ENCODE data around the gene AK9. TPM values are rescaled to one million over a fixed set of nuclear protein-coding genes. Genes with fewer than 3 reads are reported as not detected.

The AK9 gene
- total and polyA plus RNA-seq, 10 of the 15 experiments (the other 5 are each of a cell fraction or from before 2014, with no cell fraction given), result 2.1 to 7.4 (median 4.2) TPM

- ChIA-PET RAD21 (ENCODE audit: unreplicated experiment) (no interaction called here), CTCF (interaction anchor here (1.1 to 1.2 kb wide), 2 partner anchors 15 to 30 kb away, joined by 3 to 5 read pairs; no protein-coding TSS in a partner anchor), SMC1A (ENCODE audit: uncharacterized antibody, unreplicated experiment) (interaction anchor here (3.6 to 9.4 kb wide), 2 partner anchors 11 to 18 kb away, joined by 14 to 148 read pairs; partner anchors contain the start of gene MICAL1), POLR2A (interaction anchor here (0.7 to 1.0 kb wide), 2 partner anchors 9 to 217 kb away, joined by 3 read pairs; no protein-coding TSS in a partner anchor)
- TF ChIP-seq SMC3 (IDR thresholded peaks at IDR 0.05; ENCODE audit: borderline replicate concordance, low read length) (no peak), ATF7 (IDR thresholded peaks at IDR 0.05; ENCODE audit: low read depth) (no peak), ZNF207 (IDR thresholded peaks at IDR 0.05; ENCODE audit: borderline replicate concordance) (no peak), YY1 (IDR thresholded peaks at IDR 0.05; ENCODE audit: low read depth, low read length) (no peak), BCLAF1 (IDR thresholded peaks at IDR 0.05) (no peak), EED (IDR thresholded peaks at IDR 0.05; ENCODE audit: low read depth) (no peak), CHD4 (IDR thresholded peaks at IDR 0.05) (no peak), BACH1 (IDR thresholded peaks at IDR 0.05; ENCODE audit: borderline replicate concordance) (no peak), MTA3 (IDR thresholded peaks at IDR 0.05; ENCODE audit: borderline replicate concordance, low read length) (no peak), CBX5 (IDR thresholded peaks at IDR 0.05; ENCODE audit: low read depth) (no peak), CEBPB (IDR thresholded peaks at IDR 0.05; ENCODE audit: borderline replicate concordance in 1 of 2, low read depth in 2 of 2, low read length in 2 of 2) (no peak), PAX8 (IDR thresholded peaks at IDR 0.05) (no peak), YBX1 (IDR thresholded peaks at IDR 0.05) (no peak)
- Histone ChIP-seq H3K4me1 (ENCODE audit: control insufficient read depth, insufficient read depth, low read length) (peaks cover 28% of the 10 kb centered on the region), H3K36me3 (ENCODE audit: control insufficient read depth in 2 of 2, insufficient read depth in 2 of 2, low read length in 1 of 2) (peaks cover 5 to 21% of the 10 kb centered on the region in 2 experiments), H3K4me3 (no peak overlapping the region), H3K79me2 (ENCODE audit: control insufficient read depth, insufficient read depth, low read length) (peaks cover 64% of the 10 kb centered on the region), H2AFZ (ENCODE audit: control insufficient read depth, low read depth, low read length) (no peak overlapping the region), H3K27me3 (replicated peaks in 1 of 2; ENCODE audit: control insufficient read depth in 2 of 2, insufficient read depth in 2 of 2, low read length in 1 of 2) (no peaks in the 10 kb centered on the region), H3K9ac (ENCODE audit: control insufficient read depth, insufficient read depth, low read length) (no peak overlapping the region), H3K4me2 (ENCODE audit: control insufficient read depth, insufficient read depth) (no peak overlapping the region), H3K9me3 (replicated peaks; ENCODE audit: control insufficient read depth, insufficient read depth, low read length) (no peaks in the 10 kb centered on the region), H4K20me1 (ENCODE audit: control insufficient read depth, insufficient read depth) (no peaks in the 10 kb centered on the region; the same call in 1 of the 2 replicates), H3K27ac (ENCODE audit: control insufficient read depth, insufficient read depth) (no peak overlapping the region)
- 48% methylated on average over 4 of the region's 4 CpGs for WGBS (ENCODE audit: insufficient coverage, insufficient replicate concordance, low lambda C conversion rate, missing lambda C conversion rate)
- no peak for DNase-seq (ENCODE audit: low read depth, low spot score)
- intact Hi-C loops (cut with micrococcal nuclease; ENCODE audit: unreplicated experiment) (loop anchor here (10.0 kb wide), 1 partner anchor 710 kb away; the partner anchor contains the start of gene CDC40), in situ Hi-C loops (cut with MboI) (no loop called here)
- no TSS peak for BruUV-seq (replicated peaks)
- no peak for FAIRE-seq
- no peak for ATAC-seq
Observed at GRCh38 chr6:109474995-109475394, 216.0 kb downstream of the AK9 start.

Measured in GM12878 (cell line).